Stimulated activated CD4-positive, alpha-beta T cell treated with anti-CD3 and anti-CD28 coated beads, Interleukin-12 subunit alpha, Interleukin-12 subunit beta, amount 100 ng/mL, for 24 hours (primary cell): Measurements from ENCODE around the gene PPFIA1.
A peak's percentile ranks its signal among the peaks of the same experiment; 100 is the strongest.

Source experiments
- DNase-seq, 2 experiments: peaks; one replicate each; pipeline ENCODE4 v3.0.0-alpha.2; 2020; ENCODE audit warnings: low read depth in 2 of 2

Gene PPFIA1

DNA sequence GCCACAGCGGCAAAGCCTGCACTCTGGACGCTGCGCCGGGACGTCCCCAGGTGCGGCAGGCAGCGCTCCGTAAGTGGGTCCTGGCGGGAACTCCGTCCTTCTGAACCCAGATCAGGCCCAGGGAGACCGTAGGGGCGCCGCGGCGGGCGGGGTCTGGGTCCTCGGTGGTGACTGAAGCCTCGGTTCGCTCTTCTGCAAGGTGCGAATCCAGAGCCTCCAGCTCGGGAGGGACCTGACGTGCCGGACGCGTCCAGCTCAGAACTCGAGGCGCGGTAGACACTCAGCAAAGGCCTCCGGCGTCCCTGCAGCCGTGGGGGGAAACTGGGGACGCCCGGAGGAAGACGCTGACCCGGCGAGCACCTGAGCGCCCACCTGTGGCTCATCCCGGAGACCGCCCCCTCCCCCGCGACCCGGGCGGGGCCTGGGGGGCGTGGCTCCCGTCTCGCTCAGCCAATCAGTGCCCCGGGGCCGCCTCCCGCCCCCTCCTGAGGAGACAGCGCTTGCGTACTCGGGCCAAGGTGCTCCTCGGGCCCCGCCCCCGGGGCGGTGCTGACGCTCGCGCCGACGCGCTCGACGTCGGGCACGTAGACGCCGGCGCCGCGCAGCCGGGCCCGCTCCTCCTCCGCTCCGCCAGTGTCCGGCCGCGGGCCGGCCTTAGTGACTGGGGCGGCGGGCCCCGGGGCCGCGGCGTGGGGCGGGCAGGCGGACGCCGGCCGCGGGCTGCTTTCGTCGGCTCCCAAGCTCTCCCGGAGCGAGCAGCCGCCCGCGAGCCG is at the start of gene PPFIA1:
Gene PPFIA1, plus strand, starts transcription at position 587 of the 773 bp plus-strand sequence. CDS start 1,483 bp downstream, outside the sequence.
- DNase-seq: peak; percentile 86 to 88

DNA sequence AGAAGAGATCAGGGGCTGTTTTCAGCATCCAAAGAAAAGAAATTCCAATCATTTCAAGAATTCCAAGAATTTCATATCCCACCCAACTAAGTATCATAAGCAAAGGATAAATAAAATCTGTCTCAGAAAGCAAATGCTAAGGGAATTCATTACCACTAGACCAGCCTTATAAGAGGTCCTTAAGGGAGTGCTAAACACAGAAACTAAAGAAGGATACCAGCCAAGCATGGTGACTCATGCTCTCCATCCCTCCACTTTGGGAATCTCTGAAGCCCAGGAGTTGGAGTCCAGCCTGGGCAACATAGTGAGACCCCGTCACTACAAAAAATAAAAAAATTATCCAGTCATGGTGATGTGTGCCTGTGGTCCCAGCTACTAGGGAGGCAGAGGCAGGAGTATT is 49.6 kb upstream of the PPFIA1 start:
- DNase-seq: no peak

DNA sequence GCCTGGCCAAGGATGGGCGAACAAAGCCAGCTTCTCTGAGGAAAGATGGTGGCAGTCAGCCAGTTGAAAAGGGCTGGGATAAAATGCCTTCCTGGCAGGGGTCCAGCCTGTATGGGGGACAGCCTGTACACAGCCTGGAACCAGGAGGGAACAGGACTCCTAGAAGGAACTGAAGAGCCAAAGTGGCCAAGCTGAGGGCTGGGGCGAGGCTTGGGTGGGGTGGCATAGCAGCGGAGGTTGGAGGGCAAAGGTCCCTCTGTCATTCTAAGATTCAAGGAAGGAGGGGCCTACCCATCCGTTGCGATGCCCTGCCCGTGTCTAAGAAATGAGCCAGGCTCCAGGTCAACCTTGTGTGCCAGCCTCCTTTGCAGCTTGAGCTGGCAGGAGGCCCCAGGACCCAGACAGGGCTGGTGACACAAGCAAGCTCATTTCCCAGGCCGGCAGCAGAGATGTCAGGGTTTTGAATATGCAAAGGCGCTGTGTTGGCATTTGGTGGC is 44.8 kb upstream of the PPFIA1 start:
- DNase-seq: no peak

- DNase-seq: no peak
Observed at GRCh38 chr11:70226183-70226582, 44.3 kb upstream of the PPFIA1 start.

DNA sequence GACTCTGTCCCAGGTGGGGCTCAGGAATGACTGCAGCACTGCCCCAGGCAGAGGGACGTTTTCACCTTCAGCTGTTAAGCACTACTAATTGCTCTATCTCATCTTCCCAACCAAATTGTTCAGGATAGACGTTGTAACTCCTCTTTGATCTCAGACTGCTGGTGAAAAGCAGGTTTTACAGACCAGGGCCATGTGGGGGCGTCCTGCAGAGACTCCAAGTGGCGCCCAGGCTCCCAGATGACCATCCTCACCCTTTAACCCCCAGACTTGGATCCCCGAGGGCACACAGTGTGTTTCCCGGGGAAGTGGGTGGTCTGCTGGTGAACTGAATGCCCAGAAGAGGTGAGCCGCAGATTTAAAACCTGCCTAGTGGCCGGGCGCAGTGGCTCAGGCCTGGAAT is 43.5 kb upstream of the PPFIA1 start:
- DNase-seq: no peak

- no peak for DNase-seq
Observed at GRCh38 chr11:70229737-70230136, 40.8 kb upstream of the PPFIA1 start.

DNA sequence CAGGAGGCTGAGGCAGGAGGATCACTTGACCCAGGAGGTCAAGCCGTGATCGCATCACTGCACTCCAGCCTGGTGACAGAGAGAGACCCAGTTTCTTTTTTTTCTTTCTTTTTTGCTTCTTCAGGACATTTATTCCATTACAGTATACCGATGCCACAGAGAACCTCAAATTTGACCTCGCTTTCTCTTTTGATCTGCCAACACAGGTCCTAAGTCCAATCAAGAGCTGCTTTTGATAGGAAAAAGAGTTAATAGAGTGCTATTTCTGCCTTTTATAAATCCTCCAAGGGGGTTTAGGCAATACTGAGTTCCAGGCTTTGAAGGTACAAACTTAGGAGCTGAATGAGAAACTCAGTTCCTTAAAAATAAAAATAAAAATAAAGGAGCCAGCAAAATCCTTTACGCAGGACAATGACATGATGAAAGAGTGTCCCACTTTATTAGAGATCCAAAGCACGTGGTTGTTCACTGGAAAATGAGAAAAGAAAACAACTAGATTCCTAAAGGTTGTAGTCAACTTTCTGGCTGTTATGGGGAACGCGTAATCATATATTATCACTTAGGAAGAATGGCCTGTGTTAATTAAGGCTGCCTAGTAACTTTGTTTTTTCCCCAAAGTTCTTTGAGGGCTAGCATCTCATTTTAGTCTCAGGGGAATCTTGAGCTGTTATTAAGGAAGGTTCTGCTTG is 40.2 kb upstream of the PPFIA1 start:
- DNase-seq: no peak

DNA sequence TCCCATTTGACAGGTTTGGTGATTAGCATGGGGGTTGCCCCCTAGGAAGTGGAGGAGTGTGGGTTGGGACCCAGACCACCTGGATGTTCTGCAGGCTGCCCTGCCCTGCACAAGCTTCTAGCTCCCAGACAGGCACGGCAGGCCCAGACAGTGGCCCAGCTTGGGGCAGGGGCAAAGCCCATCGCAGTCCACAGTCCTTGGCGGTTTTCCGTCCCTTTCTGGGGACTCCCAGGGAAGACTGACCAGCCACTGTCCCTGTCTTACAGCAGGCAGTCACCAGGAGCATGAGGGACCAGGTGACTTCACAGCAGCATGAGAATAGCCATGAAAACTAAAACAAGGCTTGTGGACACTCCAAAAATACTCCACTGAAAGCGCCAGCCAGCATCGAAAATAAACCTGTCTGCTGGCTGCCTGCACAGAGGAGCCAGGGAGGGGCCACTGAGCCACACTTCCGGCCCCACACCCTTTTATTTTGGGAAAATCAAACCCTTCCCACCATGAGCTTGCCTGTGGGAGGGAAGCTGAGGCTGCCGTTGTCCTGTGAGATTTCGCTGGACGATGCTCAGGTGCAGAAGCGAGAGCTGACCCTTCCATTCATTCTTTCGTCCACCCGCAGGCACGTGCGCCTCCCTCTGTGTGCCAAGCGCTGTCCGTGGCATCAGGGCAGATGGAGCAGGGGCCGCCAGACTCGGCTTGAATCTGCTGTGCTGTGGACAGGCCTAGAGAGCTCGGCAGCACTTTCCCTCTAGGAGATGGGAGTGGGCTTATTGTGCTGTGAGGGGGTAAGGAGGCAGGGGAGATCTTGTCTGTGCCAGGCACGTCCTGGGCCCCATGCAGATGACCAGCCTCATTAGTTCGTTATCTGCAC is 39.4 kb upstream of the PPFIA1 start:
- no peak for DNase-seq

DNA sequence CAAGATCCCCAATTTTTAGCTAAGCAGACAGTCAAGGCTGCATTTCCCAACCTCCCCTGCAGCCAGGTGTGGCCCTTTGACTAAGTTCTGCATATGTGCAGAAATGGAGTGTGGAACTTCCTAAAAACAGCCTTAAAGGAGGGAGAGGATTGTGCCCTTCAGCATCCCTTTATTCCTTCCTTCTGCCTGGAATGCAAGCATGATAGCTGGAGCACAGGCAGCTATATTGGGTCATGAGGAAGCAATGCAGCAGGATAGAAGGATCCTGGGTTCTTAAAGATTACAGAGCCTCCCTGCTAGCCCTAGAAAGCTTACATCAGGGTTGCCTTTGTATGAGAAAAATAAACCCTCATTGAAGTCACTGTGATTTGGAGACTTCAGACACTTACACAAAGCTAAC is 37.5 kb upstream of the PPFIA1 start:
- no peak for DNase-seq

GRCh38 chr11:70233511-70233934 is 37.0 kb upstream of the PPFIA1 start:
- DNase-seq: no peak

- DNase-seq: no peak
Observed at GRCh38 chr11:70233962-70234361, 36.5 kb upstream of the PPFIA1 start.

DNA sequence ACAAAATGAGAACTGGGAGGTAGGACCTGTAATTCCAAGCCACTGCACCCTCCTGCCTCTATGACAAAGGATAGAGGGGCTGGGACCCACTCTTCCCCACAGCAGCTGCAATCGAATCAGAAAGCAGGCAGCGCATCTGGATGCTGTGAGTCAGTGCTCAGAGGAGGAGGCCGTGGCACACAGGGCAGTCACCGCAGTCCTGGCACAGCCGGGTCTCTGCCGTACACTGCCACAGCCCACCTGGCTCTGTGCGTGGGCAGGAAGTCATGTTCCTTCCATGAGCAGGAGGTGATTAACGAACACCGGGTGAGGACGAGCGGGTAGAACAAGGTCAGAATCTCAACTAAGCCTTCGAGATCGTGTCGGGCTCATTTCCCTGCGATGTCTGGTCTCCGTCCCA is 30.2 kb upstream of the PPFIA1 start:
- DNase-seq: no peak

GRCh38 chr11:70241709-70242108 is 28.8 kb upstream of the PPFIA1 start:
- no peak for DNase-seq

GRCh38 chr11:70242885-70243284 is 27.6 kb upstream of the PPFIA1 start:
- no peak for DNase-seq

DNA sequence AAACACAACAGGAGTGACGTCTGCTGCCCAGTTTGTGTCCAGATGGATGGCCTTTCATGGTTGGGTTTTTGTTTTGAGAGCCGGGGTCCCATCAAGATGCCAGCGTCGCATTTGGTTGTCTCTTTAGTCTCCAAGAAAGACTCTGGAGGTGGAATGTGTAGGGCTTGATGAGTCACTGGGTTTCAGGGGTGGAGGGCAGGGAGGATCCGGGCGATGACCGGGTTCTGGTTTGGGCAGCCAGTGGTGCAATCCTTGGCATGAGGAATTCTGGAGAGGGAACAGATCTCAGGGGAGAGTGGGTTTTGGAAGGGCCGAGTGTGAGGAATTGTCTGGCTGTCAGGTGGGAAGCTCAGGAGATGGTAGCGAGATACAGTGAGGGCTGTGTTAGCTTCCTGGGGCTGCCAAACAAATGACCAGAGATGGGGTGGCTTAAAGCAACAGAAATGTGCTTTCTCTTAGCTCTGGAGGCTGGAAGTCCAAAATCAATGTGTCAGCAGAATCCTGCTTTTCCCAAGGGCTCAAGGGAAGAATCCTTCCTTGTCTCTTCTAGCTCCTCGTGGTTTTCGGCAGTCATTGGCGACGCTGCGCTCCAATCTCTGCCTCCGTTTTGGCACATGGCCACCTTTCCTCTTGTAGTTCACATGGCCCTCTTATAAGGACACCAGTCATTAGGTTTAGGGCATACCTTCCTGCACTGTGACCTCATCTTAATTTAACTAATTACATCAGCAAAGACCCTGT is 26.4 kb upstream of the PPFIA1 start:
- DNase-seq: no peak

GRCh38 chr11:70244698-70245097 is 25.8 kb upstream of the PPFIA1 start:
- DNase-seq: no peak

DNA sequence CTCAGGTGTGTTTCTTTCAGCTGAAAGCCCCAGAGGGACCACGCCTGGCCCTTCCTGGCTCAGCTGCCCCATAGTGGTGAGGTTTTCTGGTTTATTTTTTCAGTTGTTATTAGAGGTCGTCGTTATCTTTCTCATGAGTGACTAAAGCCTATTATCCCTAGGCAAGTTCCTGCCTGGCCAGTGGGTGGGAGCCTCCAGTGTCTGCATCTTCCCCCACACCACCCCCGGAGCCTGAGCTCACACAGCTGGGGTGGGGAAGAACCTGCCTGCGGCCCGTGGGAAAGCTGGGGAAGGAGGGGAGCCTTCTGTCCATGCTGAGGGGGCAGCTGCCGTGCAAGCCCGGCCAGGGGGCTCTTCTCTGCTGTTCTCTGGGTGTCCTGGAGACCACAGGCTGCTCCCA is 24.3 kb upstream of the PPFIA1 start:
- no peak for DNase-seq

- no peak for DNase-seq
Observed at GRCh38 chr11:70247042-70247709, 23.3 kb upstream of the PPFIA1 start.

DNA sequence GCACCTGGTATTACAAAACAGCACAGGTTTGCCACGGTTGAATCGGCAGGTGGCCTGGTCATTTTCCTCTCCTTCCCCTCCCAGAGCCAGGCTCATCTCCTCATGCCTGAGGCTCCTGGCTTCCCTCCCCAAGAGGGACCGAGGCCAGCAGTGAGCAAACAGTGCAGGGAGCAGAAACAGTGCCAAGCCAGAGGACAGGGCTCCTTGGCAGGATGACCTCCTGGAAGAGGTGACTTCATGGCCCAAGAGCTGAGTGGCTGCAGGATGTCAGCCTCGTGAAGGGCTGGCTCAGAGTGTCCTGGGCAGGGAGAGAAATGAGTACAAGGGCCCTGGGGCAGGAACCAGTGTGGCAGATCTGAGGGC is 22.8 kb upstream of the PPFIA1 start:
- no peak for DNase-seq

DNA sequence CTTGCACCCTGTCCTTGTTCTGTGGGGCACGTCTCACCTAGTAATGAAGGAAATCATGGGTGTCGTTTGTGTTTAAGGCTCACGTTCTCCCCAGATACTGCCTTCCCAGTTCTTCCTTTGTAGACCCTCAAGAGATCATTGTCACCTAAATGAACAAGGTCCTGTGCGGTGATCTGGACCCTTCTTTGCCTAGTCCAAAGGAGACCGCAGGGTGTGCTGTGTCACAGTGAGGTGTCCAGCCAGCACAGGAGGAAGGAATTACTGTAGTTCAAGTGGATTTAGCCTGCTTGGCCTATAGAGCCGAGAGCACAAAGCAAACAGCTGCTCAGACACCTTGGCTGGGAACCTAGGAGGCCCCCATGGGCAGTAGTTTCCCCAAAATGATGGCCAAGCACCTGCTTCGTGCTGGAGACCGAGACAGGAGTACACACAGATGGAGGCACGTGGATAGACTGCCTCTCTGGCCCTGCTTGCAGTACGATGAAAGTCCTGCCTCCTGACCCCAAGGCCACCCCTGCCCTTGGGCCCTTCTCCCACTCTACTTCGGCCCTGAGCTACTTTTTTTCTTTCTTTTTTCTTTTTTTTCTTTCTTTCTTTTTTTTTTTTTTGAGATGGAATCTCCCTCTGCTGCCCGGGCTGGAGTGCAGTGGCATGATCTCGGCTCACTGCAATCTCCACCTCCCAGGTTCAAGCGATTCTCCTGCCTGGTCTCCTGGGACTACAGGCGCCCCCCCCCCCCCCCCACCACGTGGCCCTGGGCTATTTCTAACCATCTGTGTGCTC is 19.4 kb upstream of the PPFIA1 start:
- DNase-seq: no peak
